GM20000 (cell line): ENCODE measurements around the gene PXMP4.

Experiments
- DNase-seq: peaks from one replicate; pipeline ENCODE4 v3.0.0; 2012; ENCODE audit warnings: low spot score
- CTCF ChIP-seq: IDR thresholded peaks from 2 replicates; pipeline ENCODE4 v1.5.1; 2012; ENCODE audit warnings: mild to moderate bottlenecking, control low read depth; ENCODE audit errors: extremely low read depth, missing control alignments

PXMP4 gene

DNA sequence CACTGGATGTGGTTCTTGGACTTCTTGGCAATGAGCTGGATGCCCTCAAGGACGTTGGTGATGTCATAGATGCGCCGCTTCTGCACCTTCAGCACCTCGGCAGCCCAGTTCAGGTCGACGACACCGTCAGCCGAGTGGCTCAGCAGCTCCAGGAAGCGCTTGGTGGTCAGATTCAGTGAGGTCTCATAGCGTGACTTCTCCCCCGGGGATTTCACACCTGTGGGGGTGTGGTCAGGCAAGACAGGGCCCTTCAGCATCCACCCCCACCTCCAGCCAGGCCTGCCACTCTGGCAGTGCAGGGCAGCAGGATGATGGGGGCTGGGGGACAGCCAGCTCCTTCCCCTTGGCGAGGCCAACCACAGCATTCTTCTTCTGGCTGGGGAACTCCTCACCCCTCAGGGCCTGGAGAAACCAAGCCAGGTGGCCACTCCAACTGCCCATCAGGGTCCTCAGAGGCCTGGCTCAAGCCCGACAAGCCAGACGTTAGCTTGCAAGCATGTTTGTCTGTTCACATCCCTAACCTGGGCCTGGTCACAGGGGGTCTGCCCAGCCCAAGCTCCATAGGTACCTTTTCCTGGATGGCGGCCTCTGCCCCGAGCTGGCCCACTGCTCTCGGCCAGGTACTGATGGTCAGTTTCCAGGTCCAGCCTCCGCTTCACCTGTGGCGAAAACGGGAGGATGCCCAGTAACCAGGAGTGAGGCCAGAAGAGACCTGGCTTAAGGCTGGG is 40.2 kb downstream of the PXMP4 start:
- no peak for TF ChIP-seq CTCF
- DNase-seq: peak; percentile 82

DNA sequence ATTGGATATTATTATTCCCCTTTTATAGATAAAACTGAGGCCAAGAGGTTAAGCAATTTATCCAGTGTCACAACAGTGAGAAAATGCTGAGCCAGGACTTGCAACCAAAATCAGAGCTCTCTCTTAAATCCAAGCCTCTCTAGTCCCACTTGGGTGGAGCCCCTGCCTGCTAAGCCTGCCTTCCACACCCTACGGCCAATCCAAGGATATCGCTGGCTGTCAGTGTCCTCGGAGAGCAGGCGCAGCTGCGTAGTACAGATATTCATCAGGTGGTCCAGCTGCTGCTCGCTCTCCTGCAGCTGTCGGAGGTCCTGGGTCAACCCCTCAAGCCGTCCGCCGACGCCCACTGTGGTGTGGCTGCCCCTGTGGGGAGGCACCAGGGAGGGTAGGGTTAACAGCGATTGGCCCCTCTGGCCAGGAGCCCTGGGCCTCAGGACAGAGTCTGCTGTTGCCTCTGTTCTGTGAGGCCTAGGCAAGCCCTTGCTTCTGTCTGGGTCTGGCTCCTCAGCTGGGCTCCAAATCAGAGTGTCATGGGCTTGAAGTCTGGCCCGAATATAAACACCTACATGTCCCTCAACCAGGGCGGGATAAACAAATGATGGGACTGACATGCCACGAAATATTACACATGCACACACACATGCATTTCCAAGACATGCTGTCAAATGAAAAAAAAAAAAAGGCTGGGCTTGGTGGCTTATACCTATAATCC is 42.0 kb downstream of the PXMP4 start:
- no peak for DNase-seq
- no peak for TF ChIP-seq CTCF

DNA sequence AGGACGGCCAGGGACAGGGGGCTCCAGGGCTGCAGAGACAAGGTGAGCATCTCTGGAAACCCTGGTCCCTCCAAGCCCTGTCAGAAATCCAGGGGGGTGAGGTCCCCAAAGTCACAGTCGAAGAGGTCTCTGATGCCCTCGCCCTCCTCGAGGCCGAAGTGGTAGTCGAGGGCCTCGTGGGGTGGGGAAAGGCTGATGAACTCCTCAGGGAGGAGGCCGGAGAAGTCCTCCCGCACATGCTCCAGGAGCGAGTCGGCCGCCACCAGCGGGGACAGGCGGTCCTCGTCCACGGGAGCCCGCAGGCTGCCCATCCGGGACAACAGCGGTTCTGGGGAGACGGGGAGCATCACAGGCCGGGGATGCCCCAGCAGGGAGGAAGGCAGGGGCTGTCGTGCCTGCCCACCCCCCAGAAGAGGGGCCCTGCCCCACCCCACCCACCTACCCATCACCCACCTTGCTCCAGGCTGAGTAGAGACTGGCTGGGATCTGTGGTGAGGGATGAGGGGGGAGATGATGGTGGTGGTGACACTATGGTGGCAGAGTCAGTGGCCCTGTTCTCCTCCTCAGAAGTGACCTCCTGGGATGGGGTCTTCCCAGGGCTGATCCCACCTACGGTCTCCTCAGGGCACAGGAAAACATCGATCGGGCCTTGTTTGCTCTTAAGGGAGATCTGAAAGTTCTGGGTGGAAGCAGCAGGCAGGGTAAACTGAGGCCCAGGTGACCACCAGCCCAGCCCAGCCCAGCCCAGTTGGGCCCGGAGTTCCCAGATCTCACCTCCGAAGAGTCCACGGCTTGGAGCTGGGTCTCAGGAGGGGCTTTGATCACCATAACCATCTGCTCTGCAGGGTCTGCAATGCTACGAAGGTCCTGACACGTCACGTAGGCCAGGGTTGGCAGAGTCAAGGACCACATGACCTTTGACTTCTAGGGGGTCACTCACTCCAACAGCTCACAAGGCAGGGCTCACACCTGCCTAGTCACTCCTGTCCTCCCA is 43.2 kb downstream of the PXMP4 start:
- no peak for TF ChIP-seq CTCF
- DNase-seq: no peak

DNA sequence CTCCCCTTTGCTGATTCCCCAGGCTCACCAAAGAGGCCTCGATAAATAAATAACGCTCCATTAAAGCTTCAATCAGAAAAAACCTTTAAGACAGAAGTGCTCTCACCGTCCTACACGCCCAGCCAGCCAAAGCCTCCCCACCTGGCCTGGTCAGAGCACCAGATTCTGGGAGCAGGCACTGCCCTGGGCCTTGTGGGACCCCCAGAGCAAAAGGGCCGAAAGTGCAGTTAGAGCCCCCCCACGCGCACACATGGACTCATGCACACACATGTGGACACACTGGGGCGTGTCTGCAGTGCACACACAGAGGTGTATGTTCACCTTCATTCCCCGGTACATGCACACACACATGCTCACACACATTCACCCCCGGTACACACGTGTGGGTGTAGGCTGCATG is 44.0 kb downstream of the PXMP4 start:
- TF ChIP-seq CTCF: no peak
- no peak for DNase-seq

- DNase-seq: no peak
- TF ChIP-seq CTCF: no peak
Observed at GRCh38 chr20:33675136-33675959, 44.8 kb downstream of the PXMP4 start.

DNA sequence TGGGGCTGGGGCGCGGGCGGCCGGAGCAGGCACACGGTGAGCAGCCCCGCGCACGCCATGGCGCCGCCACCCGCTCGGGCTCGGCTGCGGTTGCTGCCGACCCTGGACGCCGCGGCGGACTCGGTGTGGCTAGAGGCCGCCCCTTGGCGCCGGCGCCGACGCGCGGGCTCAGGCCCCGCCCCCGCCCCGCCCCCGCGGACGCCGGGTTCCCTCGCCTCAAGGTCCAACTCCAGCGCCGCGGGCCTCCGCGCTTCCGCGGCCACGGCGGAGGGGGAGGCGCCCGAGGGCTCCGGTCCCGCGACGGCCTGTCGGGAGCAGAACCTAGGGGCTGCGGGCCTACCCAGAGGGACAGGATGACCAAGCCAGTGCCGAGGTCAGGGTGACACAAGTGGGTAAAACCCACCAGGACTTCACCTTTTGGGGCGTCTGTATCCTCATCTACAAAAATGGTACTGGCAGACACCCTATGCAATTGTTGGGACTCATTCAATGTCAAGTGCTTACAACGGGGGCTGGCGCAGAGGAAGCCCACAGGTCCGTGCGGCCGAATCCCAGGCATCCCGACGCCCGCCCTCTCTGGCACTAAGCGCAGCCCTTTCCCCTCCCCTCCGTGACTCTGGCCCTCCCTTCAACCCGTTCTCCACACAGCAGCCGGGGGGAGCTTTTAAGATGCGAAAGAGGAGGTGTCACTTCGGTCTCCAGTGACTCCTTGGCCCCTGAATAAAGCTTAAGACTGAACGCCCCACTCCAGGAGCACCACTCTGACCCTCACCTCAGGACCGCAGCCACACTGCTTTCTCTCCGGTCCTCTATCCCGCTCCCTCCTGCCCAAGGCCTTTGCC is 45.6 kb downstream of the PXMP4 start, which contains the start of gene NECAB3:
NECAB3 (minus strand) TSS at position 135 of the 842 bp plus-strand sequence; CDS start at position 59, 76 bp downstream.
- peak; percentile 94 for DNase-seq
- no peak for TF ChIP-seq CTCF
